GM10266 (cell line): ENCODE data around the gene MXI1.
A peak's percentile ranks its signal among the peaks of the same experiment; 100 is the strongest.

Experiments
- DNase-seq: peaks from one replicate; pipeline ENCODE4 v3.0.0; 2012; ENCODE audit errors: extremely low spot score
- CTCF ChIP-seq: IDR thresholded peaks from 2 replicates; pipeline ENCODE4 v1.5.1; 2012; ENCODE audit warnings: mild to moderate bottlenecking, low read depth; ENCODE audit not compliant: control insufficient read depth, insufficient read depth; ENCODE audit errors: missing control alignments

MXI1 gene

DNA sequence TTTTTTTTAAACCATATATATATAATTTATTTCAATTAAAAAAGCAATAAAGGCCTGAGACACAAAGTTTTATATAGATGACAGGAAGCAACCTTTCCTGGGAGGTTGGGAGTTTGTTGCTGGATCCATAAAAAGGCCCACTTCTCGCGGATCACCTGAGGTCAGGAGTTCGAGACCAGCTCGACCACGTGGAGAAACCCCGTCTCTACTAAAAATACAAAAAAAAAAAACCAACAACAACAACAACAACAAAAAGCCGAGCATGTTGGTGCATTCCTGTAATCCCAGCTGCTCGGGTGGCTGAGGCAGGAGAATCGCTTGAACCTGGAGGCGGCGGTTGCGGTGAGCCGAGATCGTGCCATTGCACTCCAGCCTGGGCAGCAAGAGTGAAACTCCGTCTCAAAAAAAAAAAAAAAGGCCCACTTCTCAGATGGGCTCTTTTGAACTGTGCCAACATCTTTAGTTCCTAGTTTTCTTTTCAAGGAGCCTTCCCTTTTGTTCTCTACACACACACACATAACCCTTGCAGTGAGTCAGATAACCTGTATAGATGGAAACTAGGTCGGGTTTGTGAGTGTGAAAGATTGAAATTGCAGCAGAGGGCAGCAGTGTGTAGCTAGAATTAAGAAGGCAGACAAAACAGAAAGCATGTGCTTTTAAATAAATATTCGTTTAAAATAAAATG lies 98.5 kb downstream of the MXI1 start:
- peak; percentile 66 for DNase-seq
- peak; percentile 66 for TF ChIP-seq CTCF

DNA sequence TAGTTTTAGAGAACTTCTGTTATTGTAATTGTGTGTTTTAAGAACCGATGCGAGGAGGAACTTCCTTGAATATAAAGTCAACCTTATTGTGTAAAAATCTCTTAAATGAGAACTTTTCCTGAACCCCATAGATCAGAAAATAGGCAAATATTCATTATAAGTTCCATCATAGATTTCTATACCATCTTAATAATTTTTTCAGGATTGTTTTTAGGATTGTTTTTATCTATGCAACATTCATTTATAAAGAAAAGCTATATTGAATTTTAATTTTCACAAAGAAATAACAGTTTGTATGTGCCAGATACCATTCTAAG lies 99.0 kb downstream of the MXI1 start:
- no peak for DNase-seq
- TF ChIP-seq CTCF: no peak

DNA sequence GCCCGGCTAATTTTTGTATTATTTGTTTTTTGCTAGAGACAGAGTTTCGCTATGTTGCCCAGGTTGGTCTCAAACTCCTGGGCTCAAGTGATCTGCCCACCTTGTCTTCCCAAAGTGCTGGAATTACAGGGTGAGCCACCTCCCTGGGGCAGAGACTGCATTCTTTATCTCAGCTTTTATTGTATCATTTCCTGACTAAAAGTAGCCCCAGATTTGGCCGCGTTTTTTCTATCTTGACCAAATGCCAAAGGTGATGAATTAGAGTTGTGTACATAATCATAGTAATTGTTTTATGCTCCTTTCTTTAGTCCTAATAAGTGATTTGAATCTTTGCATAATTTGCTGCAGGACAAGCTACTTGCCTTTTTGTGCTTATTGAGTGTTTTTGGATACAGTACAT lies 100.4 kb downstream of the MXI1 start:
- DNase-seq: no peak
- TF ChIP-seq CTCF: no peak

- no peak for DNase-seq
- no peak for TF ChIP-seq CTCF
Observed at GRCh38 chr10:110310741-110311140, 103.3 kb downstream of the MXI1 start.

DNA sequence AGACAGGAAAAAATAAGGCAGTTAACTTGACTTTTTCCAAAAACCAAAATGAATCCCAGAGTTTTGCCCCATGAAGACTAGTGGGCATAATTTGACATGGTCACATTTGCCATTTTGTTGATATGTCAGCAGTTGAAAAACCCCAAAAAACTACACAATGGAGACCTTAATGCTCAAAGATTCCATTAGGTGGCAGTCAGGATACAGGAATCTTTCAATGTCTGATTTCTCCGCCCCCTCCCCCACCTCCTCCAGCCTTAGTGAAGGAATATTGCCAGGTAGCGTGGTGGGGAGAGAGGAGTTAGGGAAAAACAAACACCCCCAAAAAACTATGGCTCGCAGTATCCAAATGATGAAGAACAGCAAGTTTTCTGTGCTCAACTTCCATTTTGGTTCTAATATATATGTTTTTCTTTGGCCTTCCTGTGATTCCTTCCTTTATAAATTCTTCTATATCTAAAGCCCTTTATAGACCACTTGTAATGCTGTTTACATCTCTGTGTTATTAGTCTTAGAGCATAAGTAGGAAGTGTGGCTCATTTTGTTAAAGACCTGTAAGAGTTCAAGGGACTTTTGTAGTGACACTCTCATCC lies 104.0 kb downstream of the MXI1 start:
- TF ChIP-seq CTCF: peak; percentile 66
- DNase-seq: no peak

DNA sequence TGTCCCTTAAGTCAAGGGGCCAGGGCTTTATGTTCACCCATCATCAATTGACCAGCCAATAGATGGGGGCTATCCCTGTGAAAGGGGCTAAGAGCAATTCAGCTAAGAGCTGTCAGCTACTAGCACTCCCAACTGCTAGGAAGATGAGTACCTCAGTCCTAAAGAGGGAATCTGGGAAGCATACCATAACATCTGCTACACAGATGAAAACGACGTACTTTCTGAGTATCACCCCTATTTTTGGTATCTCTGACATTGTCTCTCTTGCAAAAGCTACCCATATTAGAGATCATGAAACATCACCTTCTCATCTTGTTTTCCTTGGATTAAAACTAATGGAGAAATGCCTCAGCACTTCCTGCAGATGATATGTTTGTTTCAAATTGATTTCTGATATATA lies 104.8 kb downstream of the MXI1 start:
- no peak for TF ChIP-seq CTCF
- no peak for DNase-seq

DNA sequence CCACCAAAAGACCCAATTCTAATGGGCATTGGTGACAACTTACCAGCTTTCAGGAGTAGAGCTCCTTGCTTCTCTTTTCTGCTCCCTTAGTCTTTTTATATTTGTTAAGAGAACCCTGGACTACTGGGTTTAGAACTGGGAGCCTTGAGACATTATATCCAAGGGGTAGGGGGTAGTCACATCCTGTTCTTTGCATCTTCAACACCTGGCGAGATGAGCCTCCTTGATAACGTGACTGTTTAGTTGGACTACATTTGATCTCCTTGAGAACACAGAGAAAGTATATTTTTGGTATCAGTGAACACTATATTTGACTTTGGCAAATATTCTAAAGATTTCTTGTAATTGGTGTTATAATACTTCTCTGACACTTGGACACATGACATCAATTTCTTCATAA lies 106.3 kb downstream of the MXI1 start:
- no peak for TF ChIP-seq CTCF
- no peak for DNase-seq
